K562 (cell line): ENCODE data around the gene HOXB3. TPM values are rescaled to one million over a fixed set of nuclear protein-coding genes. Genes with fewer than 3 reads are reported as not detected.

ENCODE experiments used
- BHLHE40 ChIP-seq: IDR thresholded peaks from 2 replicates; pipeline ENCODE4 v1.6.1; 2011; ENCODE audit warnings: low read length, improper control_type of control experiment
- CBX1 ChIP-seq: sonication (generic); IDR thresholded peaks from 2 replicates; pipeline ENCODE4 v1.6.1; 2016; ENCODE audit warnings: antibody characterized with exemption, low read depth, mild to moderate bottlenecking
- CSDE1 ChIP-seq, 2 experiments: fragments of 450-650 bp; IDR thresholded peaks; 2 replicates each; pipeline ENCODE4 v1.6.1; 2016; ENCODE audit warnings: mild to moderate bottlenecking in 1 of 2
- DACH1 ChIP-seq: fragments of 450-650 bp; IDR thresholded peaks from 2 replicates; pipeline ENCODE4 v1.6.1; 2018; ENCODE audit not compliant: partially characterized antibody
- FOXA1 ChIP-seq: fragments of 450-650 bp; IDR thresholded peaks from 2 replicates; pipeline ENCODE4 v1.6.1; 2016; ENCODE audit warnings: mild to moderate bottlenecking, borderline replicate concordance
- HBP1 ChIP-seq: fragments of 450-650 bp; formaldehyde crosslinking; IDR thresholded peaks from 2 replicates; pipeline ENCODE4 v1.4.0; 2022; ENCODE audit warnings: missing genetic modification characterization
- KDM4B ChIP-seq, 2 experiments: fragments of 450-650 bp in 1 of 2; sonication (generic) in 1 of 2; IDR thresholded peaks; 2 replicates each; pipeline ENCODE4 v1.6.1; 2016 to 2017; ENCODE audit warnings: borderline replicate concordance in 2 of 2, antibody characterized with exemption in 1 of 2, low read depth in 1 of 2, mild to moderate bottlenecking in 1 of 2
- NCOA1 ChIP-seq: fragments of 450-650 bp; IDR thresholded peaks from 2 replicates; pipeline ENCODE4 v1.6.1; 2016; ENCODE audit warnings: low read depth
- NKRF ChIP-seq: fragments of 450-650 bp; IDR thresholded peaks from 2 replicates; pipeline ENCODE4 v1.6.1; 2016; ENCODE audit warnings: borderline replicate concordance
- POLR2G ChIP-seq: fragments of 200-400 bp; formaldehyde crosslinking; IDR thresholded peaks from 2 replicates; pipeline ENCODE4 v1.6.1; 2017; ENCODE audit warnings: low read depth, mild to moderate bottlenecking, antibody characterized with exemption, low read length, moderate library complexity
- SIN3A ChIP-seq, 2 experiments: fragments of 150-350 bp in 1 of 2; IDR thresholded peaks; 2 replicates each; pipeline ENCODE4 v1.6.1; 2011 to 2016; ENCODE audit warnings: borderline replicate concordance in 2 of 2, low read depth in 2 of 2, low read length in 2 of 2, mild to moderate bottlenecking in 2 of 2, moderate library complexity in 2 of 2; ENCODE audit not compliant: control insufficient read depth in 1 of 2
- SMAD3 ChIP-seq: fragments of 450-650 bp; formaldehyde crosslinking; conservative IDR thresholded peaks from 2 replicates; pipeline ENCODE4 v1.4.0; 2020; ENCODE audit warnings: mild to moderate bottlenecking
- U2AF1 ChIP-seq: fragments of 200-400 bp; formaldehyde crosslinking; optimal IDR thresholded peaks from 2 replicates; pipeline ENCODE3; 2017; ENCODE audit warnings: mild to moderate bottlenecking, low read depth, low read length, moderate library complexity
- ZNF232 ChIP-seq: sonication (generic); formaldehyde crosslinking; IDR thresholded peaks from 2 replicates; pipeline ENCODE4 v1.8.0; 2022; ENCODE audit warnings: mild to moderate bottlenecking, missing genetic modification reagents
- ZNF274 ChIP-seq: IDR thresholded peaks from 2 replicates; pipeline ENCODE4 v1.6.1; 2011; ENCODE audit warnings: low read depth, mild to moderate bottlenecking, low read length, moderate library complexity, borderline replicate concordance
- ZNF511 ChIP-seq: sonication (generic); formaldehyde crosslinking; IDR thresholded peaks from 2 replicates; pipeline ENCODE4 v1.8.0; 2022; ENCODE audit warnings: mild to moderate bottlenecking, missing genetic modification reagents
- polyA plus RNA-seq, 8 experiments: library from polyadenylated mRNA; depleted of rRNA in 4 of 8; stranded (reverse) in 5 of 8; unstranded in 3 of 8; fragments of >200 nt; fragmentation: Nextera tagmentation in 2 of 8; fragmentation: Illumina TruSeq in 1 of 8; extraction: Ambion mirVana in 2 of 8; extraction: Trizol in 1 of 8; gene quantifications; 2 replicates each; pipeline versions ENCODE4 v1.2.1 to v1.2.3, GENCODE V29; 2011 to 2014; ENCODE audit warnings: inconsistent platforms in 1 of 8, missing spikeins in 1 of 8
- total RNA-seq, 7 experiments: library from RNA; depleted of rRNA in 6 of 7; stranded (reverse); fragments of >200 nt in 6 of 7; fragmentation: Illumina TruSeq in 2 of 7; extraction: Trizol in 2 of 7; gene quantifications; 2 replicates each; pipeline versions ENCODE4 v1.2.1 to v1.2.3, GENCODE V29; 2011 to 2021; ENCODE audit warnings: low replicate concordance in 1 of 7
- TF ChIP-seq, protein P1 (sequence below): sonication (generic); formaldehyde crosslinking; IDR thresholded peaks from 2 replicates; pipeline ENCODE4 v1.8.1; 2023; ENCODE audit warnings: mild to moderate bottlenecking, missing genetic modification reagents
- TF ChIP-seq, protein P2 (sequence below), 2 experiments: fragments of 450-650 bp; IDR thresholded peaks; 2 replicates each; pipeline ENCODE4 v1.6.1; 2016

HOXB3 gene
- total and polyA plus RNA-seq, 9 of the 15 experiments (the other 6 are each of a cell fraction or from before 2014, with no cell fraction given), result 2.4 to 41.3 (median 20.2) TPM

GRCh38 chr17:48625495-48626244 lies 35.6 kb upstream of the HOXB3 start (continued):
- no peak for TF ChIP-seq FOXA1
- 0 out of 2 replicates have a peak, but pooled peaks have one; percentile 24 for TF ChIP-seq SMAD3 (CRISPR knock-in tag)
- TF ChIP-seq BHLHE40, result peak; percentile 77
- TF ChIP-seq POLR2G, result peak; percentile 84
- TF ChIP-seq NKRF, result peak; percentile 36; the same call in 1 of the 2 replicates
- no peak for TF ChIP-seq CSDE1 (IDR thresholded peaks at IDR 0.05)
- TF ChIP-seq, protein P1, sequence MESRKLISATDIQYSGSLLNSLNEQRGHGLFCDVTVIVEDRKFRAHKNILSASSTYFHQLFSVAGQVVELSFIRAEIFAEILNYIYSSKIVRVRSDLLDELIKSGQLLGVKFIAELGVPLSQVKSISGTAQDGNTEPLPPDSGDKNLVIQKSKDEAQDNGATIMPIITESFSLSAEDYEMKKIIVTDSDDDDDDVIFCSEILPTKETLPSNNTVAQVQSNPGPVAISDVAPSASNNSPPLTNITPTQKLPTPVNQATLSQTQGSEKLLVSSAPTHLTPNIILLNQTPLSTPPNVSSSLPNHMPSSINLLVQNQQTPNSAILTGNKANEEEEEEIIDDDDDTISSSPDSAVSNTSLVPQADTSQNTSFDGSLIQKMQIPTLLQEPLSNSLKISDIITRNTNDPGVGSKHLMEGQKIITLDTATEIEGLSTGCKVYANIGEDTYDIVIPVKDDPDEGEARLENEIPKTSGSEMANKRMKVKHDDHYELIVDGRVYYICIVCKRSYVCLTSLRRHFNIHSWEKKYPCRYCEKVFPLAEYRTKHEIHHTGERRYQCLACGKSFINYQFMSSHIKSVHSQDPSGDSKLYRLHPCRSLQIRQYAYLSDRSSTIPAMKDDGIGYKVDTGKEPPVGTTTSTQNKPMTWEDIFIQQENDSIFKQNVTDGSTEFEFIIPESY (CRISPR knock-in tag), result no peak
- TF ChIP-seq DACH1, result no peak
- TF ChIP-seq HBP1 (CRISPR knock-in tag), result peak; percentile 71; the same call in 1 of the 2 replicates
- TF ChIP-seq, protein P2, sequence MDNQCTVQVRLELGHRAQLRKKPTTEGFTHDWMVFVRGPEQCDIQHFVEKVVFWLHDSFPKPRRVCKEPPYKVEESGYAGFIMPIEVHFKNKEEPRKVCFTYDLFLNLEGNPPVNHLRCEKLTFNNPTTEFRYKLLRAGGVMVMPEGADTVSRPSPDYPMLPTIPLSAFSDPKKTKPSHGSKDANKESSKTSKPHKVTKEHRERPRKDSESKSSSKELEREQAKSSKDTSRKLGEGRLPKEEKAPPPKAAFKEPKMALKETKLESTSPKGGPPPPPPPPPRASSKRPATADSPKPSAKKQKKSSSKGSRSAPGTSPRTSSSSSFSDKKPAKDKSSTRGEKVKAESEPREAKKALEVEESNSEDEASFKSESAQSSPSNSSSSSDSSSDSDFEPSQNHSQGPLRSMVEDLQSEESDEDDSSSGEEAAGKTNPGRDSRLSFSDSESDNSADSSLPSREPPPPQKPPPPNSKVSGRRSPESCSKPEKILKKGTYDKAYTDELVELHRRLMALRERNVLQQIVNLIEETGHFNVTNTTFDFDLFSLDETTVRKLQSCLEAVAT (IDR thresholded peaks at IDR 0.05), result peak; percentile 91 to 94
- 0 out of 2 replicates have a peak, but pooled peaks have one; percentile 38 for TF ChIP-seq CBX1
- no peak for TF ChIP-seq NCOA1
- TF ChIP-seq ZNF511 (CRISPR knock-in tag), result 0 out of 2 replicates have a peak, but pooled peaks have one; percentile 10
- TF ChIP-seq ZNF274, result peak; percentile 33; the same call in 1 of the 2 replicates
- TF ChIP-seq SIN3A (IDR thresholded peaks at IDR 0.05; ENCODE audit: borderline replicate concordance in 2 of 2, control insufficient read depth in 1 of 2, low read depth in 2 of 2, low read length in 2 of 2), result peak in 1 of 2 experiments; percentile 14; a peak in 2 of 4 replicates
- TF ChIP-seq ZNF232, result 0 out of 2 replicates have a peak, but pooled peaks have one; percentile 58
- peak; percentile 38 for TF ChIP-seq U2AF1
- TF ChIP-seq KDM4B (IDR thresholded peaks at IDR 0.05; ENCODE audit: borderline replicate concordance in 2 of 2, low read depth in 1 of 2), result 0 out of 4 replicates have a peak, but pooled peaks of 1 of the 2 experiments have one; percentile 7
